Colon (tissue), 2 donors: Measurements from ENCODE around the gene CIP2A.
"Not testable (repeated sequence)": the region's sequence is repeated elsewhere in the genome, so short reads cannot be mapped to it uniquely, and the experiment has no call there.

ENCODE experiments used
- FAIRE-seq: peaks from 2 replicates; lab custom pipeline; 2012; peaks lifted over from hg19 to GRCh38; lab: Jason Lieb, UNC
- donor health status: control.
- donor health status: control.

Gene CIP2A

DNA sequence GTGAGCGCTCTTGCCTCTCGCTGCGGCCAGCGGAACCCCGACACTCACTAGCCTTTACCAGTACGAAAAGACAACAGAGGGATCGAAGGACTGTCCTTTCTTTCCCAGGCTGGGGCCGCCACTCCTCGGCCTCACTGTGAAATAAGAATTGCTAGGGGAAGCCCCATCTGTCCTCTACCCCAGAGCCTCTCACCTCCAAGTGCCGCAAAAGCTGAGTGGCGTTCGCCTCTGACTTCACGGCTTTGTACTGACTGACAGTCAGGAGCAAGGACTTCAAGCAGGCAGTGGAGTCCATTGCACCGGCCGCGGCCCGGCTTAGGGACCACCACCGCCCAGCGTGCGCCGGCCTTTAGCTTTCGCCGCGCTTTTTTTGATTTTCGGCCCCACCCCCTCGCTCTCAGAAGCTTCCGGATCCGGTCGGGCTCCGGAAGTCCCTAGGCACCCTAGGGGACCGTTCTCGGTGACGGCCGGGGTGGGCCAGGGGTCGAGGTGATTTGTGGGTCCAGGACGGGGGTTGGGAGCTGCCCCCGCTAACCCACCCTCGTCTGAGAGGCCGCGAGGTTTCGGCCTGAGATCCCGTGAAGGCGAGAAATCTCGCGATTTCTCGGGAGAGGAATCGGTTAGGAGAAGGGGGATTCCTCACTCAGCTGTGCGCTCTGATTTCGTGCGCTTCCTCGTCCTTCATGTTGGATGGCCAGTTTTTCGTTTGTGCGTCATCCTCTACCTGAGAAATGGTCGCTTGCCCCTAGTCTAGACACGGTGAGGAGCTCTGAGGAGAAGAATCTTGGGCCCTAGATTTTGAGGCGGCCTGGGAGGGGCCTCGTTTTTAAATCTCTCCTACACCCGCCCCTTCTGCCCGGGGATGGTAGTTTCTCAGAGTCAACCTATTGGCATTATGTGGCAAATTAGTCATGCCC lies at the start of gene CIP2A, which contains the start of gene DZIP3:
Gene CIP2A, minus strand, starts transcription at position 358 of the 917 bp plus-strand sequence. Its CDS starts 63 bp downstream, at position 295.
Gene DZIP3, plus strand, starts transcription at position 642 of the 917 bp plus-strand sequence. CDS start 15,685 bp downstream, outside the sequence.
- FAIRE-seq: no peak

DNA sequence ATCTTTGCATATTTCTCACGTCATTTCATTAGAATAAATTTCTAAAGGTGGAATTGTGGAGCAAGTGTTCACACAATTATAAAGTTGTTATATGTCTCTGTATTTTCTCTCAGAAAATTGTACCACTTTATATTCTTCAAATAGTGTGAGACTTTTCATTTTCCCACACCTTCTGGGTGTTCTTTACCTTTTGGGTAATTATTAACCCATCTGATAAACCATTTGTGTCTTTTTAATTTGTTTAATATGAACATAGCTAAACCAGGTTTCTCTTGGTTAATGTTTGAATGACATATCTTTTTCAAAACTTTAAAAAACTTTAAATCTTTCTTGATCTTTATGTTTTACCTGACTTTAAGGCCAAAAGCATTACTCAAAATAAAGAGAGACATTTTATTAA lies 40.7 kb upstream of the CIP2A start:
- FAIRE-seq: no peak

DNA sequence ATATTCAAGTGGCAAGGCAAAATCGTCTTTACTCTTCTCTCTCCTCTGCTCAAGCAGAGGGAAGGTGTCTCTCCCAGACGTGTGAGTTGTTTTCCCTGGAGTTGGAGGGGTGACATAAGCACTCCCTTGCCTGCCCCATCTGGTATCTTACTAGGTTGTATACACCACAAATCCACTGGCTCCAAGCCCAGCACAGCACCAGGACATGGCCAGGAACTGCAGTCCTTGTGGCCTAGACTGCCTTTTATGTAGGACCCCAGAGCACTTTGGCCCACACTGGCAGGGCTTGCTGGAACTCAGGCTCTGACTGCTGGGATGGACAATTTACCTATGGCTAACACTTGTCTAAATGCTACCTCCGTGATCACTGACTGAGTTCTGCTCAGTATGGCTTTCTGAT lies 34.3 kb upstream of the CIP2A start:
- no peak for FAIRE-seq

DNA sequence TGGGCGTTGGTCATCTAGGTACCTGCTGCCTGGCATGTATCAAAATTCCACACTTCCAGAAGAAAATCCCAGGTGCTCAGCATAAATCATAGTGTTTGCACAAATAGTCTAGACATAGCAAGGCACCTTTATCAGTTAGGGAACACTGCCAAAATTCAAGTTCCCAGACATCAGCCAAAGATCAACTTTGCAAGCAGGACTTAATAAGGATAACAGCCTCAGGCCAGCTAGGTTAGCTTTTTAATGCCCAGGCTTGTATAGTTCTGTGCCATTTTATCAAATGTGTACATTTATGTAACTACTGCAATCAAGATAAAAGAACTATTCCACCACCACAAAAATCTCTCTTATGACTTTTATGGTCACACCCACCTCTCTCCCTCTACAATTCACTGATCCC lies 31.0 kb upstream of the CIP2A start:
- no peak for FAIRE-seq

DNA sequence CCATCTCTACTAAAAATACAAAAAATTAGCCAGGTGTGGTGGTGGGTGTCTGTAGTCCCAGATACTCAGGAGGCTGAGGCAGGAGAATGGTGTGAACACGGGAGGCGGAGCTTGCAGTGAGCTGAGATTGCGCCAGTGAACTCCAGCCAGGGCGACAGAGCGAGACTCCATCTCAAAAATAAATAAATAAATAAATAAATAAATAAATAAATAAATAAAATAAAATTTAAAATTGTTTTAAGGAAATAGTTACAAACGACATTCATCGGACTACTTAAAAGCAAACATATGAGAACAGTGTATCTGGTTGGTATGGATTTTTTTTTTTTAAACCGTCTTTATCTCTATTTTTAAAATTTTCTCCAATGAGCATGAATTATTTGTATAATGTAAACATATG lies 26.9 kb upstream of the CIP2A start:
- FAIRE-seq: not testable (repeated sequence)

DNA sequence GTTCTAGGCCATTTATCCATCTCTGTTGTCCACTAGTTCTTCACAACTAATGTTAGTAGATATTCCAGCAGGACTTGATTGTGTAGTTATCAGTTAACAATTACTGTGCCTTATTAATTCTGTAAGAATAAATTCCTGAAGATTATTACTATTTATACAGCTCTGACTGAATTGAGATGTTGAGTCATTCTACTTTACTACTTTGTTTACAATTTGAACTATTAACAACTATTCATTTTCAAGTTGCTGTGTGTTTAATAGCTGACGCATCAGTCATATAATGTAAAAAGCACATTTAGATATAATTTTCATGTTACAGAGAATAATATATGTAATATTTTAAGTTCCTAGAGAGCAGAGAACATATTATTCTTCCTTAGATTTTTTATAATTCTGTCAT lies 21.4 kb upstream of the CIP2A start:
- no peak for FAIRE-seq

DNA sequence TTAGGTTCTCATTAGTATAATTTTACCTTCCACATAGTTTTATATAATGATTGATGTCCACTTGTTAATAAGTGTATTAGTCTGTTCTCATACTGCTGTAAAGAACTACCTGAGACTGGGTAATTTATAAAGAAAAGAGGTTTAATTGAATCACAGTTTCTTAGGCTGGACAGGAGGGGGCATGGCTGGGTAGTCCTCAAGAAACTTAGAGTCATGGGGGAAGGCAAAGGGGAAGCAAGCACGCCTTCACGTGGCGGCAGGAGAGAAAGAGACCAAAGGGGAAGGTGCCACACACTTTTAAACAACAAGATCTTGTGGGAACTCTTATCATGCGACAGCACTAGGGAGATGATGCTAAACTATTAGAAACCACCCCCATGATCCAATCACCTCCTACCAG lies 19.5 kb upstream of the CIP2A start:
- no peak for FAIRE-seq

DNA sequence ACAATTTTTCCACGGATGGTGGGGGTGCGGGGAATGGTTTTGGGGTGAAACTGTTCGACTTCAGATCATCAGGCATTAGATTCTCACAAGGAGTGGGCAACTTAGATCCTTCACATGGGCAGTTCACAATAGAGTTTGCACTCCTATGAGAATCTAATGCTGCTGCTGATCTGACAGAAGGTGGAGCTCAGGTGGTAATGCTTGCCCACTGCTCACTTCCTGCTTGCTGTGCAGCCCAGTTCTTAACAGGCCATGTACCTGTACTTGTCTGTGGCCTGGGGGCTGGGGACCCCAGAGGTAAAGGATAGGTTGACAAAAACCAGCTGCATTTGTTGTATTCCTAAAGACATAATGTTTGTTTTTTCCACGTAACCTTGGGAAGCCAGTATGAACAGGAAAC lies 16.3 kb upstream of the CIP2A start:
- FAIRE-seq: no peak

DNA sequence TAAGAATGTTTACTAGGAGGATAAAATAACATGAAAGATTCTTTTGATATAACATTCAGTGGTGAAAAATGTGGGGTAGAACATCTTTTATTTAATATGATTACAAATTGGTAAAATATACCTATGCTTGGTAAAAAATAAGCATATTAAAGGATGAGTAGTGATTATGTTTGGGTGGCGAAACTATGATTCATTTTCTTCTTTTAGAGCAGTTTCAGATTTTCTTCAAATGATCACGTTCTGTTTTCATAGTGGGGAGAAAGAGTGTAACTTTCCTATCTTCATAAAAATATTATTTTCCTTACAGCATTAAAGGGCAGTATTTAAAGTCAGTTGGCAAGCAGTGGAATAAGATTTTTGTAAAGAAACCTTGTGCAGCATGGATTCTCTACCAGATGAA lies 15.8 kb upstream of the CIP2A start:
- FAIRE-seq: no peak

DNA sequence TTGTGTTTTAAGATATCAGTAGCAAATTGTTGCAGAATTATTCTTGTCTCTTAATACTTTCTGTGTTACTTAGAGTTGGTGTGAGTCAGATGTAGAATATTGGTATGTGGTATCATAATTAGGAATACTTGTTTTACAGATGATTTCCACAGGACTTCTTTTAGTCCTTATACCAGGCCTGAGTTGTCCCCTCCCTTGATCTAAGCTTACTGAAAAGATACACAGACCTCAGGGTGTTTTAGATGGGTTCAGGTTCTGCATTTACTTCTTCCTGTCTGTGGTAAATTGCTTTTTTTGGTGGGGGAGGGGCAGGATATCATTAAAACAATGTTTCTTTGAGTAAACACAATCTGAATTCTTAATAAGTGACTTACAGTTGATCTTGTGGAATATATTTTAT lies 14.5 kb upstream of the CIP2A start:
- no peak for FAIRE-seq

DNA sequence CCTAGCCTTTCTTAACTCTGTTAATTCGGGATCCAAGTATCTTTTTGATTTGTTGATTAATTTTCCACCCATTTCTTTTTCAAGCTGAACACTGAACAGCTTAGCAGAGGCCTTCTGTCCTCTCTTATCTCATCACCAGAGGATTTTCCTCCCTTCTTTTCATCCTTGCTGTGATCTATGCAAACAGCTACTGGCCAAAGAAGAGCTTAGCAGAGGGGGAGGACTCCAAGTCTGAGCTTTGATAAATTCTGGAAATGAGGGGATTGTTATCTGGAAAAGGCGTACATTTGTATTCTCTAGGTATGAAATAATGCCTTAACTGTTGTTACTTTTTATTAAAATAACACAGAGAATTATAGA lies 13.7 kb upstream of the CIP2A start:
- no peak for FAIRE-seq

DNA sequence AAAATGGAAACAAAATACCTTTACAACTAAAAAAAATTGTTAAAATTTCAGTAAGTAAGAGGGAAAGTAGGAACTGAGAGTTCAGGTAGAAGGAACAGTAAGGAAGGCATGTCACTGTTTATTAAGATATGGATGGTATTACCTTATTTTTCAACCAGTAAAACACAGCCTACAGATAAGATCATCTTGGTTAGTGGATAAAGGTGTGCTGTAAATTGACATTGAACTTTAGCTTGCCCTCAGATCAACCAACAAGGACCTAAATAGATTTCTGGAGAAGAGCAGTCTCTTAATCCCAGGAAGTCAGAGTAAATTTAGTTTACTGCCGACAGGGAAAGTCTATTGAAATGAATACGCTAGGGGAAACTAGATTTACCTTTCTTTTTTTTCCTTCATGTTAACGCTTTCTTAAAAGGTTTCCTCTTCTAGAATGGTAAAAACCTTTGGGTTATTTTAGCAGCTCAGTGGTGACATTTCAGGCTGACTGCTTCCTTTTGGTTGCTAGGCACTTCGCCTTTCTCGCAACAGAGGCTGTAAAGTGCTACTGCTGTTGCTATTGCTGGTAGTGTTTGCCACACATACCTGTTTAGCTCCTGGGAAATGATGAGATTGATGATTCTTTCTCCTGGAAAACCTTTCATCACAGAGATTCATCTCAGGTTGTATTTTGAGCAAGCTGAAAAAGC lies 13.2 kb upstream of the CIP2A start:
- no peak for FAIRE-seq

DNA sequence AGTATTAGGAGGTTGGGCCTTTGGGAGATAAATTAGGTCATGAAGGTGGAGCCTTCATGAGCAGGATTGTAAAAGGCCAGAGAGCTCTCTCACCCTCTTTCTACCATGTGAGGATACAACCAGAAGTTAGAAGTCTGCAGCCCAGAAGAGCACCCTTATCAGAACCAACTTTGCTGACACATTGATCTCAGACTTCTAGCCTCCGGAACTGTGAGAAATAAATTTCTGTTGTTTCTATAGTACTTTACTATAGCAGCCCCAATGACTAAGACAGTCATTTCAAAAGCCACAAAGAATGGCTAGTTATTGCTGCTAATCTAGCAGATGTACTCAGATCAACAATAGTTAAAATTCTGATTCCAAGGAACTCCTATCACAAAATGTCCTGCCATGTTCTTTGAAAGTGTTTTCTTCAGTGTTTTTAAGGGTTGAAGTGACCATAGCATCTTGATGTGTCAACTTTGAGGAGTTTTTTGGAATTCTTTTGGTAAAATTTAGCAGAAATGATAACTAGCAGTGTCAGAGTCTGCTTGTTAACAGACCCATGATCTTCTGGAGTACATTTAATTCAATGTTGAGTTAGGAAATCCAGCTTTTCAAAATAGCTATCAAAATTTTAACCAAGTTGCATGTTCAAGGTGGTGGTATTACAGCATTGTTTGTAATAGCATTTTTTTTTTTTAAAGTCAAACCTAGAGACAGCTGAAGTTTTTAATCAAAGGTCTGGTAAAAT lies 10.6 kb upstream of the CIP2A start:
- FAIRE-seq: no peak

DNA sequence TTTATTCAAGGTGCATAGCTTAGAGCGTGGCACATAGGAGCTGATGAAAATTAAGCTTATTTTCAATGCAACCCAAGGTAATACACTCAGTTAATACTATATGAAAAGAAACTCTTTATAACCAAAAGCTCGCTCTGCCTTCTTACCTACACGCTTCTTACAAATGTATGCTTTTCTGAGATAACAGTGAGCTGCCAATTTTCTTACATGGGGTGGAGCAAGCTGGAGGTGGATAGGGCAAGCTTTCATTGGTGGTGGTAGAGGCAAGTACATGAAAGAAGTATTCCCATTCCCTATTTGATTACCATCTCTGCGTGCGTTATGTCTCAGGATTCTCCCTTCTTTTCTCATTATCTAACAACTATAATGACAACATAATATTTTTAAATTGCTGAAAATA lies 9.1 kb upstream of the CIP2A start:
- no peak for FAIRE-seq

DNA sequence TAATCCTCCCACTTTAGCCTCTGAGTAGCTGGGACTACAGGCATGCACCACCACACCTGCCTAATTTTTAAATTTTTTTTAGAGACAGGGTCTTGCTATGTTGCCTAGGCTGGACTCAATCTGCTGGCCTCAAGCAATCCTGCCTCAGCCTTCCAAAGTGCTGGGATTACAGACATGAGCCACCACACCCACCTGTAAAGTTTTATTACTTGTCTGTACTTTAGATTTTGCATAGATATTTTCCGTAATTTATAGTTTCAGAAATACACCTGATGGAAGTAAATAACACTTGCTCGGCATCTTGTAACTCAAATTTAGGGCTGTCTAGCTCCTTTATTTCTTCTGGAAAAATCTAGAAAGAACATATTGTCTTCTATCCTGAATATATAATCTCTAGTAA lies 6.1 kb upstream of the CIP2A start:
- no peak for FAIRE-seq

DNA sequence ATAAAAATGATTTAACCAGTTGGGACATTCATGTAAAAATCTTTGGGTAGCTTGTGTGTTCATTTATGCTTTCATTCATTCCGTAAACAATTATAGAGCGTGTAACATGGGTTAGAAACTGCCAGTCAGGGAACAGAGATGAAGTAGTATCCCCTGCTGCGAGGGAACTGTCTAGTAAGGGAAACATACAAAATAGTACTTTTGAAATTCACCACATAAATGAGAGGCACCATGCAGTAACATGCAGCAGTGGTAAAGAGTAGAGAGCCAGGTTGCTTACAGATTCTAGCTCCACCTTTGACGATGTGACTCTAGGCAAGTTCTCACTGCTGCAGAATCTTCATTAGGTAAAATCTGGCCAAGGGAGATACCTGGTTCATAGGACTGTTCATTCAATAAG lies 1.2 kb upstream of the CIP2A start:
- FAIRE-seq: no peak

DNA sequence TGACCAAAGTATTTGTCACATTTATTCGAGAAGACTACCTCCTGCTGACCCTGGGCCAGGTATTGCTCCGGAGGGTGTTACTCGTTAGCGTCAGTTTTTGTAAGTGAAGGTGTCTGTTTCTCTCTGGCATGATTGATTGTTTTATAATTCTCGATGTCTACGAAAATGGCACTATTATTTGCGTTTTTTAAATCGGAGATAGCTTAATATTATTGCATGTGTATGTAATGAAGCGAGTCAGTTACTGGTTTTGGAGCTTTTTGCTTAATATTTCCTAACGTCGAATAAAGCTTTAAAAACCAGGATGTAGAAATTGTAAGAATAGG lies 723 bp upstream of the CIP2A start:
- FAIRE-seq: peak; percentile 10

DNA sequence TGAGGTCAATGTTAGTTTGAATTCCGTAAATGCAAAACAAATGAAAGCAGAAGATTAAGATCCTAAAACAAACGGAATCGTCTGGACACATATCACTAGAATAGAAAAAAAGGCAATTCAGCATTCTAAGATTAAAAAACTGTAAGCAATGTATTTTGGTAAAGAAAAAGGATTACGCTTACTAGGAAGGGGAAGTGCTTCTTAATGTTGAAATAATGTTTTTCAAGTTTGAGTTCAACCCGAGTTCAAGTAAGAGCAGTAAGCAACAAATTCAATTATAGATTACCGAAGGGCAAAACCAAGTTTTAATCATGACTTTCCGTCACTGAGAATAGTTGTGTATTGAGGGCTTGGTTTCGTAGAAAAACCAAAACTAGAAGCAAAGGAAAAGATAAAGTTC lies 637 bp downstream of the CIP2A start:
- no peak for FAIRE-seq

DNA sequence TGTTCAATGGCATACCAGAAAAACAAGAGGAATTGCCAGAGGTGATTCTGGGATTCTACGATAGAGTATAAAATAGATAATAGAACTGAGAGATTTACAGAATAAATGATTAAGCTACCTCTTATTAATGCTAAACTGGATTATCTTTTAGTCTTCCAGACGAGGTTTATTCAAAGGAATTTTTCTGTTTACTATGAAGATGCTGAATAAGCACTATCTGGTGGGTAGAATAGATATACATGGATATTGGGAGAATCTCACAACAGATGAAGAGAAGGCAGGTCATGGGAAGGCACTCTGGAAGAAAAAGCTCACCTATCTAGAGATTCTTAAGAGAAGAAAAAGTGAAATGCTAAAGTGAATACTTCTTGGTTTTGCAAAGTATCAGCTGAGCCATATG lies 11.2 kb downstream of the CIP2A start:
- no peak for FAIRE-seq

DNA sequence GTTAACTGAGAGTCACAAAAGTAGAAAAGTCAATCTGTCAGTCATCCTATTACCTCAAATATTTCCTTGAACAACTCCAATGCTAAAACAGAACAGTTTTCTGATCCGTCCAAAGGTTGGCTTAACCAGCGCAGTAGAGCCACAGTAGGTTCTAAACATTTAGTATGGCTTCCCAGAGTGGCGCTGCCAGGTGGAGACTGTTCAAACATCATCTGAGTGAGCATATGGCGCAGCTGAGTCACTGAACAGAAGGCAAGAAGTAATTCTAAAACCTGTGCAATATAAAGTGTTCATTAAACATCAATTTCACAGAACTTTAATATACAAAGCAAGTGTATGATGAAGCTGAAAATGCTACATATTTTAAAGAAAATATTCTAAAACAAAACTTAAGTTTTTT lies 19.9 kb downstream of the CIP2A start:
- no peak for FAIRE-seq

DNA sequence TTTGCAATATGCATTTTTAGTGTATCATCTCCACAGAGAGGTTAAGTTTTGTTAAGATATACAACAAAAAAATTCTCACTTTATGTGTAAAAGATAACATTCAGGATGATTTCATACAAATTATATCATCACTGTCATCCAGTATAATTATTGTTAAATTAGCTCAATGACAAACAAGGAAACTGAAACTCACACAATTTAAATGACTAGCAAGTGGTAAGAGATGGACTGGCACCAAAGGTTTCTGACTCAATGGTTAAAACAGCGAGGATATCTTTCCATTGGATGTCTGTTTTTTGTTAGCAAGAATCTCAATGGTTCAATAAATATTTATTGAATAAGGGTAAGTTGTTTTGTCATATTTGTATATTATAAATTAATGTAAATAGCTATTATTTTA lies 22.6 kb downstream of the CIP2A start:
- no peak for FAIRE-seq

DNA sequence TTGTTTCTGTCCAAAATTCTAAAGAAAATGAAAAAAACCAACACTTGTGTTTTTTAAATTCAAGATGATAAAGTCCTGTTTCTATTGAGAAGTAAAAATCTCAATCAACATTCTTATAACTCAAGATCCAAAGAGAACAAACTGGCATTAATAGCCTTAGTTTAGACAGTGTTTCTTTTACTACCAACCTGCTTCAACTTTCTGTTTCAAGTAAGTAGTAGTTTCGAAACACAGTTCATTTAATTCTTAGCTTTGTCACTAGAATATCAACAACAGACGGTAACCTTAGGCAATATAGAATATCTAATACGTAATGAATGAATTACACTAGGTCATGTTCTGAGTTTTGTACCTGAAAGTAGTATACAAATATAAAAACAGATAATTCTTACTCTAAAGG lies 23.7 kb downstream of the CIP2A start:
- FAIRE-seq: no peak

DNA sequence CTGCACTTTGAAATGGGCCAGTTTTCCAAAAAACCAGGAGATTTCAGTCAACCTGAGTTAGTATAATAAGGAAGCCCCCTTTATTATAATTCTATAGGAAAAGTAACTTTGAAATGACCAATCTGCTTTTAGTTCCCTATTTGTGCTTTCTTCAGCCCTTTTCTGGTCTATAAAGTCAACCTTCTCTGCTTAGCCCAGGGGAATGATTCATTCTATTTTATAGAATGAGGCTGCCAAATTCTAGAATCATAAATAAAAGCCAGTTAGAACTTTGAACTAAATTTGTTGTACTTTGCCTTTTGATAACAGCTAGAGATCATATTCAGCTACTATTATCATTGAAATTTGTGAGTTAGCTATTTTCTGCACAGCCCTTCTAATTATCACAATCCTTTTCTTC lies 24.7 kb downstream of the CIP2A start:
- no peak for FAIRE-seq
